Parathyroid adenoma (tissue), 2 donors: ENCODE measurements around the gene NFIB.

ENCODE experiments used
- H2AFZ ChIP-seq: fragments of 300-600 bp; sonication (generic); one replicate; pipeline ENCODE4 v1.7.0; 2017; ENCODE audit warnings: antibody characterized with exemption, mild to moderate bottlenecking
- H3K27ac ChIP-seq: fragments of 300-600 bp; sonication (generic); one replicate; pipeline ENCODE4 v1.7.0; 2017
- H3K27me3 ChIP-seq: fragments of 300-600 bp; sonication (generic); one replicate; pipeline ENCODE4 v1.7.0; 2017; ENCODE audit warnings: low read length; ENCODE audit not compliant: control insufficient read depth, insufficient read depth
- H3K36me3 ChIP-seq: fragments of 300-600 bp; sonication (generic); one replicate; pipeline ENCODE4 v1.7.0; 2017; ENCODE audit warnings: low read length; ENCODE audit not compliant: control insufficient read depth, insufficient read depth
- H3K4me1 ChIP-seq: fragments of 300-600 bp; sonication (generic); one replicate; pipeline ENCODE4 v1.7.0; 2017; ENCODE audit warnings: control low read depth
- H3K4me2 ChIP-seq: fragments of 300-600 bp; sonication (generic); one replicate; pipeline ENCODE4 v1.7.0; 2017; ENCODE audit warnings: low read length
- H3K4me3 ChIP-seq: fragments of 300-600 bp; sonication (generic); one replicate; pipeline ENCODE4 v1.7.0; 2017; ENCODE audit warnings: low read depth, low read length
- H3K79me2 ChIP-seq: fragments of 300-600 bp; sonication (generic); one replicate; pipeline ENCODE4 v1.7.0; 2017; ENCODE audit warnings: control low read depth
- H3K9ac ChIP-seq: fragments of 300-600 bp; sonication (generic); one replicate; pipeline ENCODE4 v1.7.0; 2017; ENCODE audit warnings: mild to moderate bottlenecking
- H3K9me3 ChIP-seq: fragments of 300-600 bp; sonication (generic); one replicate; pipeline ENCODE4 v1.7.0; 2017; ENCODE audit warnings: low read length; ENCODE audit not compliant: control insufficient read depth
- TF ChIP-seq, protein P1 (sequence below): fragments of 300-600 bp; sonication (generic); IDR thresholded peaks from one replicate; pipeline ENCODE4 v1.7.0; 2017; ENCODE audit warnings: antibody characterized with exemption, mild to moderate bottlenecking
- donor health status: primary hyperparathyroidism.

The NFIB gene

DNA sequence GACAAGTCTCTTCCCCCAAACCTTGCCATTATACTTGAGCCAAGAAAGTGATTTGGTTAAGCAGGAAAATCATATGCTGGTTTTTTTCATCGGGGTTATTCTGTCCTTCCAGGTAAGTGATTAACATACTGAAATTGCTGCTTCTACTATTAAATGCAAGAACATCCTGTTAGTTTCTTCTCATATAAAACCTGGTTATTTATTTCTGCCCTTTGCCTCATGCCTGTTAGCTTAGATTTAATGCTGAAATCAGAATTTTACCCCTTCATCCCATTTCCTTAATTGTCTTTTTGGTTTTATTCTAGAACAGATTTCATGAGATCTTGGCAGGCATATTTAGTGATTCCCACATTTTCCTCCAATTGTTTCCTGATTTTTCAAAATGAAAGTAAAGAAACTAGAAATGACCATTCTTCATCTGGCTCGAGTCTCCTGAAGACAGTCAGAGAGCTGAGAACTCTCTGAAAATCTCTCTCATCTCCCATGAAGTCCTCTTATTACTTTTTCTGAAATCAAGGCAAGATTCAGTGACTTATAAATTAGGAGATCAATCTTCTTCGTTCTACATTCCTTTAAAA lies 132.9 kb downstream of the NFIB start:
- no peak overlapping the region for H3K4me3 ChIP-seq
- TF ChIP-seq, protein P1, sequence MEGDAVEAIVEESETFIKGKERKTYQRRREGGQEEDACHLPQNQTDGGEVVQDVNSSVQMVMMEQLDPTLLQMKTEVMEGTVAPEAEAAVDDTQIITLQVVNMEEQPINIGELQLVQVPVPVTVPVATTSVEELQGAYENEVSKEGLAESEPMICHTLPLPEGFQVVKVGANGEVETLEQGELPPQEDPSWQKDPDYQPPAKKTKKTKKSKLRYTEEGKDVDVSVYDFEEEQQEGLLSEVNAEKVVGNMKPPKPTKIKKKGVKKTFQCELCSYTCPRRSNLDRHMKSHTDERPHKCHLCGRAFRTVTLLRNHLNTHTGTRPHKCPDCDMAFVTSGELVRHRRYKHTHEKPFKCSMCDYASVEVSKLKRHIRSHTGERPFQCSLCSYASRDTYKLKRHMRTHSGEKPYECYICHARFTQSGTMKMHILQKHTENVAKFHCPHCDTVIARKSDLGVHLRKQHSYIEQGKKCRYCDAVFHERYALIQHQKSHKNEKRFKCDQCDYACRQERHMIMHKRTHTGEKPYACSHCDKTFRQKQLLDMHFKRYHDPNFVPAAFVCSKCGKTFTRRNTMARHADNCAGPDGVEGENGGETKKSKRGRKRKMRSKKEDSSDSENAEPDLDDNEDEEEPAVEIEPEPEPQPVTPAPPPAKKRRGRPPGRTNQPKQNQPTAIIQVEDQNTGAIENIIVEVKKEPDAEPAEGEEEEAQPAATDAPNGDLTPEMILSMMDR = no peak

DNA sequence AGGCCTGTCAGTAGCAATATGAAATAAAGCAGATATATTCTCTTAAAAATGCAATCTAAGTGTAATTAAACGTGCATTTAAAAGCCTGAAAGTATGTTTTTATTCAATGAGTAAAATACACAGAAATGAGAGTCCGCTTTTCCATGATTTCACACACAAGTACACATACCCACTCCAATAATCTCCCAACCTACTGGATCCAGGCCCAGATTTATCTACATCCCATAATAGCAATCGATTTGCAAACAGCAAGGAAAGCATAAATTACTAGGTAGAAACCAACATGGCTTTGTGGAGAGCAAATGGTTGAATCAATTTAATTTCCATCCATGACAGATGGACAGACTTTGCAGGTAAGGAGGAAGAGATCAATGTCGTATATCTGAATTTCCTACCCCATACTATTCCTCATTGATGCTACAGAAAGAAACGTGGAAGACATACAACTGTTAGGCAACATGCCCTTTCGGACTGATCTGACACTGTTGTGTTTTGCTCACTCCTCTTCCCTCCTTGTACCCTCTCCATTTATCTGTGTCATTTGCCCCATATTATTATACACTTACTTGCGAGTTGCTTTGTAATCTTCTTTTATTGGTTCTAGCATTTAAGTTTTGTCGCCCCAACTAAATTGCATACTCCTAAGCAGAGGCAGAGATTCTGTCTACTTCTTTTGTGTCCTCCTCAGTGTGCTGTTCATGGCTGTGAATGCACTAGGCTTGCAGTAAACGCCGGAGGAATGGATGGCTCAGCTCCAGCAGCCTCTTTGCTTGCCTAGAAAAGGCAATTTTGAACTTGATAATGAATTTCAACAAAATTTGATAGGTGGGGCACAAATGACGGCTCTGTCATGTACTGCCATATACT lies 133.6 kb downstream of the NFIB start:
- peak overlapping the region; percentile 19 for H3K27ac ChIP-seq
- TF ChIP-seq, protein P1 = no peak
- no peaks in the 10 kb centered on the region for H3K27me3 ChIP-seq
- no peak overlapping the region for H2AFZ ChIP-seq
- no peak overlapping the region for H3K4me2 ChIP-seq
- H3K4me1 ChIP-seq = no peaks in the 10 kb centered on the region
- no peaks in the 10 kb centered on the region for H3K36me3 ChIP-seq
- no peak overlapping the region for H3K9ac ChIP-seq
- H3K9me3 ChIP-seq = no peaks in the 10 kb centered on the region
- no peaks in the 10 kb centered on the region for H3K79me2 ChIP-seq
- H3K4me3 ChIP-seq = no peak overlapping the region

More for the DNA sequence above, 132.9 kb downstream of the NFIB start:
- no peaks in the 10 kb centered on the region for H3K36me3 ChIP-seq
- peak overlapping the region; percentile 19 for H3K27ac ChIP-seq
- H3K27me3 ChIP-seq = no peaks in the 10 kb centered on the region
- H3K9ac ChIP-seq = no peak overlapping the region
- H3K9me3 ChIP-seq = no peaks in the 10 kb centered on the region
- no peak overlapping the region for H2AFZ ChIP-seq
- H3K4me2 ChIP-seq = no peak overlapping the region
- no peaks in the 10 kb centered on the region for H3K4me1 ChIP-seq
- no peaks in the 10 kb centered on the region for H3K79me2 ChIP-seq

DNA sequence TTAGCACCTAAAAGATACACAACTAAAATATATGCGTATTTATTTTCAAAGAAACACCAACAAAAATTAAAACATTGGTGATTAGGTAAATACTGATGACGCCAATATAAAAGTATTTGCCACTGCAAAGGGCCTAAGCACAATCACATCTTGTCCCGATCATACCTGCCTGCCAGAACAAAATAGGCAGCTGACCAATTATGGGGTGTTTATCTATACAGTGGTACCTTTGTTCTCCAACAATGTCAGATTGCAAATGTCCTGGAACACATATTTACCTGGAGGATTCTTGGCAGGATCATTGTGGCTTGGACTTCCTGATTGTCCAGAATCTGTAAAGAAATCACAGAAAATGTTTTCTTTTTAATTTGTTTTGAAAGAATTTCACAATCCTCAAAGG lies 134.5 kb downstream of the NFIB start:
- Histone ChIP-seq H3K36me3 (no peaks in the 10 kb centered on the region), H3K9me3 (no peaks in the 10 kb centered on the region), H2AFZ (no peak overlapping the region), H3K27me3 (no peaks in the 10 kb centered on the region), H3K4me3 (no peak overlapping the region), H3K4me2 (no peak overlapping the region), H3K27ac (no peak overlapping the region), H3K9ac (no peak overlapping the region), H3K4me1 (no peaks in the 10 kb centered on the region), H3K79me2 (no peaks in the 10 kb centered on the region)
- TF ChIP-seq, protein P1 = no peak

DNA sequence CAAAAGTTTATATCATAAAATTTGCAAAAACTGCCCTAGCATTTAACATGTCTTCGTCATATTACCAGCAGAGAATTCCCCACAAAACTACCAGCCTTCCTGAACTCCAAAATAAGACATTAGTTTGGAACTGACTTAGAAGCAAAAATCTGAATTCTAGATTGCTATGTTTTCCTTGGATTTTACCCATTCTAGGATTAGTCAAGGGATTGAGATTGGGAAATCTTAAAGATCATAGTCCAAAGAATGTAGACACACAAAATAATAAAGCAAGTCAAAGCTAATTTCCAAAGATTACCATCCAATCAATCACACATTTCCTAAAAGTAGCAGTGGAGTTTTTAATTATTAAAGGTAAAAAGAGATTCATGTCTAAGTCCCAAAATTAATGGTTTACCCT lies 138.2 kb downstream of the NFIB start:
- Histone ChIP-seq H3K9me3 (no peaks in the 10 kb centered on the region), H3K27me3 (no peaks in the 10 kb centered on the region), H3K4me2 (no peak overlapping the region), H2AFZ (no peak overlapping the region), H3K79me2 (no peaks in the 10 kb centered on the region), H3K27ac (no peak overlapping the region), H3K36me3 (no peaks in the 10 kb centered on the region), H3K4me3 (no peak overlapping the region), H3K4me1 (no peaks in the 10 kb centered on the region), H3K9ac (no peak overlapping the region)
- TF ChIP-seq, protein P1 = no peak
